NT2/D1 (cell line): Measurements from ENCODE around the gene CHN2.

Experiments used
- DNase-seq: peaks from one replicate; pipeline ENCODE4 v3.0.0-alpha.2; 2011; ENCODE audit warnings: low read depth, low spot score
- H3K27me3 ChIP-seq: 2 replicates; pipeline ENCODE4 v1.6.0; 2011; ENCODE audit warnings: mild to moderate bottlenecking; ENCODE audit not compliant: insufficient read length, insufficient read depth
- H3K36me3 ChIP-seq: 2 replicates; pipeline ENCODE4 v1.6.1; 2011; ENCODE audit warnings: mild to moderate bottlenecking, low read length, mixed read lengths; ENCODE audit not compliant: insufficient read depth, insufficient read length
- H3K4me1 ChIP-seq: 2 replicates; pipeline ENCODE4 v1.5.1; 2011; ENCODE audit not compliant: insufficient read depth, insufficient read length
- H3K4me3 ChIP-seq: 2 replicates; pipeline ENCODE4 v1.5.1; 2011; ENCODE audit warnings: low read depth; ENCODE audit not compliant: insufficient read length
- H3K9ac ChIP-seq: 2 replicates; pipeline ENCODE4 v1.6.0; 2011; ENCODE audit warnings: low read depth; ENCODE audit not compliant: insufficient read length
- H3K9me3 ChIP-seq: 2 replicates; pipeline ENCODE4 v1.5.1; 2011; ENCODE audit warnings: mild to moderate bottlenecking, low read length; ENCODE audit not compliant: insufficient read depth
- SUZ12 ChIP-seq: IDR thresholded peaks from 2 replicates; pipeline ENCODE4 v1.6.1; 2011; ENCODE audit not compliant: insufficient read length, insufficient read depth; ENCODE audit errors: extremely low read depth
- YY1 ChIP-seq: IDR thresholded peaks from 2 replicates; pipeline ENCODE4 v1.6.1; 2011; ENCODE audit not compliant: insufficient read length, insufficient read depth
- ZNF274 ChIP-seq: IDR thresholded peaks from 2 replicates; pipeline ENCODE4 v1.6.1; 2011; ENCODE audit warnings: mild to moderate bottlenecking, low read depth, low read length

CHN2 gene

GRCh38 chr7:29194594-29195427 is at the start of gene CHN2:
Gene CHN2 (plus strand): TSS chr7:29194775.
- H3K27me3 ChIP-seq = peaks cover 70% of the 10 kb centered on the region
- no peak for TF ChIP-seq SUZ12
- TF ChIP-seq ZNF274 = no peak
- no peak for TF ChIP-seq YY1
- DNase-seq = peak; percentile 49

GRCh38 chr7:29145553-29146056 is 49.0 kb upstream of the CHN2 start:
- H3K9ac ChIP-seq = peak overlapping the region; percentile 92
- no peak for DNase-seq

More at GRCh38 chr7:29194594-29195427, at the start of gene CHN2:
- Histone ChIP-seq H3K9ac (peak within 1 kb of the TSS; percentile 80), H3K4me3 (peak within 1 kb of the TSS; percentile 65), H3K9me3 (no peaks in the 10 kb centered on the region), H3K4me1 (no peaks in the 10 kb centered on the region), H3K36me3 (no peaks in the 10 kb centered on the region)

GRCh38 chr7:29146057-29146706 is 48.4 kb upstream of the CHN2 start, which contains the start of gene CPVL:
Gene CPVL (minus strand): TSS chr7:29146537. CDS start chr7:29121061, 25,476 bp downstream.
- H3K4me3 ChIP-seq = peak within 1 kb of the TSS; percentile 74
- peaks cover 2% of the 10 kb centered on the region for H3K4me1 ChIP-seq
- peak within 1 kb of the TSS; percentile 92 for H3K9ac ChIP-seq
- DNase-seq = peak; percentile 56
- peaks cover 14% of the 10 kb centered on the region for H3K36me3 ChIP-seq
- TF ChIP-seq YY1 (no peak), ZNF274 (no peak), SUZ12 (no peak)
- no peaks in the 10 kb centered on the region for H3K27me3 ChIP-seq
- no peaks in the 10 kb centered on the region for H3K9me3 ChIP-seq

More at GRCh38 chr7:29145553-29146056, 49.0 kb upstream of the CHN2 start:
- Histone ChIP-seq H3K4me3 (peak overlapping the region; percentile 74), H3K36me3 (peaks cover 8% of the 10 kb centered on the region), H3K27me3 (no peaks in the 10 kb centered on the region), H3K9me3 (no peaks in the 10 kb centered on the region), H3K4me1 (peaks cover 7% of the 10 kb centered on the region)
- no peak for TF ChIP-seq YY1
- no peak for TF ChIP-seq ZNF274
- TF ChIP-seq SUZ12 = no peak

- H3K9ac ChIP-seq = peak overlapping the region; percentile 92
- peaks cover 14% of the 10 kb centered on the region for H3K36me3 ChIP-seq
- no peaks in the 10 kb centered on the region for H3K9me3 ChIP-seq
- peaks cover 2% of the 10 kb centered on the region for H3K4me1 ChIP-seq
- no peaks in the 10 kb centered on the region for H3K27me3 ChIP-seq
- H3K4me3 ChIP-seq = peak overlapping the region; percentile 74
- DNase-seq = no peak
- TF ChIP-seq YY1 (no peak), ZNF274 (no peak), SUZ12 (no peak)
Observed at GRCh38 chr7:29146888-29147609, 47.5 kb upstream of the CHN2 start.

GRCh38 chr7:29147821-29148220 is 46.8 kb upstream of the CHN2 start:
- no peak overlapping the region for H3K4me3 ChIP-seq
- no peaks in the 10 kb centered on the region for H3K9me3 ChIP-seq
- no peak for DNase-seq
- peaks cover 2% of the 10 kb centered on the region for H3K4me1 ChIP-seq
- no peaks in the 10 kb centered on the region for H3K27me3 ChIP-seq
- H3K36me3 ChIP-seq = peaks cover 14% of the 10 kb centered on the region
- TF ChIP-seq YY1 = no peak
- no peak overlapping the region for H3K9ac ChIP-seq

- peaks cover 3% of the 10 kb centered on the region for H3K4me1 ChIP-seq
- H3K9me3 ChIP-seq = peaks cover under 1% of the 10 kb centered on the region; the same call in 1 of the 2 replicates
- H3K4me3 ChIP-seq = no peak overlapping the region
- TF ChIP-seq ZNF274 (no peak), SUZ12 (no peak), YY1 (no peak)
- H3K27me3 ChIP-seq = no peaks in the 10 kb centered on the region
- H3K9ac ChIP-seq = no peak overlapping the region
- DNase-seq = no peak
- peaks cover 16% of the 10 kb centered on the region for H3K36me3 ChIP-seq
Observed at GRCh38 chr7:29149036-29149435, 45.5 kb upstream of the CHN2 start.
